Testis (tissue), 2 donors: ENCODE measurements around the gene BTBD2.

Source experiments
- CTCF ChIP-seq, 3 experiments: fragments of 450-650 bp in 2 of 3; fragments of 200-600 bp in 1 of 3; sonication (generic) in 1 of 3; IDR thresholded peaks; one replicate each; pipeline ENCODE4 v1.5.1; 2016 to 2019; ENCODE audit warnings: antibody characterized with exemption in 3 of 3, mild to moderate bottlenecking in 2 of 3, moderate library complexity in 1 of 3
- POLR2A ChIP-seq: fragments of 450-650 bp; IDR thresholded peaks from one replicate; pipeline ENCODE4 v1.6.1; 2017; ENCODE audit warnings: antibody characterized with exemption, mild to moderate bottlenecking, moderate library complexity

- TF ChIP-seq POLR2A (no peak), CTCF (IDR thresholded peaks at IDR 0.05) (no peak)
Observed at GRCh38 chr19:1987197-1988187, 28.0 kb downstream of the BTBD2 start.
